Measurements from ENCODE around the gene EYS. TPM values are rescaled to one million over a fixed set of nuclear protein-coding genes. Genes with fewer than 3 reads are reported as not detected.

The EYS gene
- polyA plus RNA-seq, 1 experiment, result not detected

DNA sequence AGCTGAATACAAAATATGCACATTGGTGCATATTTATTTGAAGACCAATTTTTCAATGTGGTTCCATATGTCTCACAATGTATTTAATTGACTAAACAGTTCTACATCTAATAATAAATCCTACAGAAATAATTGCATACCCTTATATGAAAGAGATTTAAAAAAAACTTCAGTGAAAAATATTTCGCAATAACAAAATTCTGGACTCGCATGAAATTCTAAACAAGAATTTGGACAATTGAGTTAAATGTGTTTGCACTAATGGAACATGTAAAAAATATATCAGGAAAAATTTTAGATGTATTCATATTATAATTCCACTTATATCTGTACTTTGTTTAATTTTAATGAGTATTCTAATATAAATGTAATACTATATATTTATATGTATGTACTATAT lies 1003.1 kb downstream of the EYS start:
- Histone ChIP-seq H3K27me3 (ENCODE audit: control insufficient read depth, insufficient read depth, low read length) (no peaks in the 10 kb centered on the region), H3K27ac (ENCODE audit: low read depth, low read length) (no peak overlapping the region)
- POLR2A ChIA-PET, result no interaction called here

DNA sequence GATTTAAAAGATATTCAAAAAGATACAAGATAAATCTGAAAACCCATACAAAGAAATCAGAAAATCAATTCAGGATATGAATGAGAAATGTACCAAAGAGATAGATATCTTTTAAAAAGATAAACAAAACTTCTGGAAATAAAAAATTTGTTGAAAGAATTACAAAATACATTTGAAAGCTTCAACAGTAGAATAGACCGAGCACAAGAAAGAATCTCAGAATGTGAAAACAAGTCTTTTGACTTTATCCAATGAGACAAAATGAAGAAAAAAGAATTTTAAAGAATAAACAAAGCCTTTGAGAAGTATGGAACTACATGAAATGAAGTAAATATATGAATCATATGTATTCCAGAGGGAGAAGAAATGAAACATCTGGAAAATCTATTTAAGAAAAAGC lies 1011.0 kb downstream of the EYS start:
- POLR2A ChIA-PET, result no interaction called here
- H3K9me3 ChIP-seq (ENCODE audit: control insufficient read depth, insufficient read depth, low read length), result no peaks in the 10 kb centered on the region

More for the DNA sequence above, 1003.1 kb downstream of the EYS start:
- TF ChIP-seq, protein P1, sequence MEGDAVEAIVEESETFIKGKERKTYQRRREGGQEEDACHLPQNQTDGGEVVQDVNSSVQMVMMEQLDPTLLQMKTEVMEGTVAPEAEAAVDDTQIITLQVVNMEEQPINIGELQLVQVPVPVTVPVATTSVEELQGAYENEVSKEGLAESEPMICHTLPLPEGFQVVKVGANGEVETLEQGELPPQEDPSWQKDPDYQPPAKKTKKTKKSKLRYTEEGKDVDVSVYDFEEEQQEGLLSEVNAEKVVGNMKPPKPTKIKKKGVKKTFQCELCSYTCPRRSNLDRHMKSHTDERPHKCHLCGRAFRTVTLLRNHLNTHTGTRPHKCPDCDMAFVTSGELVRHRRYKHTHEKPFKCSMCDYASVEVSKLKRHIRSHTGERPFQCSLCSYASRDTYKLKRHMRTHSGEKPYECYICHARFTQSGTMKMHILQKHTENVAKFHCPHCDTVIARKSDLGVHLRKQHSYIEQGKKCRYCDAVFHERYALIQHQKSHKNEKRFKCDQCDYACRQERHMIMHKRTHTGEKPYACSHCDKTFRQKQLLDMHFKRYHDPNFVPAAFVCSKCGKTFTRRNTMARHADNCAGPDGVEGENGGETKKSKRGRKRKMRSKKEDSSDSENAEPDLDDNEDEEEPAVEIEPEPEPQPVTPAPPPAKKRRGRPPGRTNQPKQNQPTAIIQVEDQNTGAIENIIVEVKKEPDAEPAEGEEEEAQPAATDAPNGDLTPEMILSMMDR (IDR thresholded peaks at IDR 0.05; ENCODE audit: low read depth, low read length), result no peak
- no peak for DNase-seq (ENCODE audit: low read depth, low spot score)
- Histone ChIP-seq H3K4me3 (ENCODE audit: low read depth, low read length) (no peak overlapping the region), H3K9me3 (ENCODE audit: control insufficient read depth, insufficient read depth, low read length) (no peaks in the 10 kb centered on the region)
- CTCF ChIA-PET, result no interaction called here

DNA sequence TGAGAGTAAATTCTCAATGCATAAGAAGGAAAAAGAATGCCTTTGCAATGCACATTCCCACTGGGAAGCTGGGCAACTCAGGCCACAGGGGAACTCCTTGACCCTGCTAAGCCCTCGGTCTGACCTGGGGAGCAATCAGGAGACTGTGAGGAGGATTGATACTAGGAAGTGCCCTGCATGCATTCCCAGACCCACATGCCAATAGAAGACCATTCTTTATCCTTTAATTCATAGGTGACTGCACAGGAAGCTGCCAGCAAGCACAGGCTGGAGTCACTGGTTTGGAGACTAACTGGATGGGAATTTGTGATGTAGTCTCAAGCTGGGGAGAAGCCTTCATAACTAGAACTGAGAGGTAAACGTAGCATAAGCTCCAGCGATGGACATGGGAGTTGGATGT lies 1012.7 kb downstream of the EYS start:
- ChIA-PET POLR2A (no interaction called here), CTCF (no interaction called here)
- H3K27ac ChIP-seq (ENCODE audit: low read depth, low read length), result no peak overlapping the region
- no peaks in the 10 kb centered on the region for H3K9me3 ChIP-seq (ENCODE audit: control insufficient read depth, insufficient read depth, low read length)
- H3K4me3 ChIP-seq (ENCODE audit: low read depth, low read length), result no peak overlapping the region
- TF ChIP-seq, protein P1 (IDR thresholded peaks at IDR 0.05; ENCODE audit: low read depth, low read length), result no peak
- DNase-seq (ENCODE audit: low read depth, low spot score), result no peak
- no peaks in the 10 kb centered on the region for H3K27me3 ChIP-seq (ENCODE audit: control insufficient read depth, insufficient read depth, low read length)

More for the DNA sequence above, 1011.0 kb downstream of the EYS start:
- no peak overlapping the region for H3K4me3 ChIP-seq (ENCODE audit: low read depth, low read length)
- CTCF ChIA-PET, result no interaction called here
- no peak overlapping the region for H3K27ac ChIP-seq (ENCODE audit: low read depth, low read length)
- no peaks in the 10 kb centered on the region for H3K27me3 ChIP-seq (ENCODE audit: control insufficient read depth, insufficient read depth, low read length)
- TF ChIP-seq, protein P1 (IDR thresholded peaks at IDR 0.05; ENCODE audit: low read depth, low read length), result no peak
- DNase-seq (ENCODE audit: low read depth, low spot score), result no peak

DNA sequence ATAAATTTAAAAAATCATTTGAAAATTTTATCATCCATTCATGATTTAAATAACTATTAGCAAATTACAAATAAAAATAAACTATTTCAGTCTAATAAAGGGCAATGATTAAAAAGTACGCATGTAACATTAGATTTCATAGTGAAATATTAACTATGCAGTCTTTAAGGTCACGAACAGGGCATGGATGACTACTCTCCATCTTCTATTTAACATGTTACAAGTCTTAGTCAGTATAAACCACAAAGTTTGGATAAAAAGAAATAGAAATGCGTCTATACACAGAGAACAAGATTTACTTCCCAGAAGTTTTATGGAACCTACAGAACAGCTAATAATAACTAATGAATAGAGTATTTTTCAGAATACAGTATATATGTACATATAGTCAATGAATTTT lies 1016.0 kb downstream of the EYS start:
- ChIA-PET POLR2A (no interaction called here), CTCF (no interaction called here)
- Histone ChIP-seq H3K9me3 (ENCODE audit: control insufficient read depth, insufficient read depth, low read length) (no peaks in the 10 kb centered on the region), H3K27ac (ENCODE audit: low read depth, low read length) (no peak overlapping the region), H3K4me3 (ENCODE audit: low read depth, low read length) (no peak overlapping the region), H3K27me3 (ENCODE audit: control insufficient read depth, insufficient read depth, low read length) (no peaks in the 10 kb centered on the region)
- no peak for DNase-seq (ENCODE audit: low read depth, low spot score)
- TF ChIP-seq, protein P1 (IDR thresholded peaks at IDR 0.05; ENCODE audit: low read depth, low read length), result no peak

DNA sequence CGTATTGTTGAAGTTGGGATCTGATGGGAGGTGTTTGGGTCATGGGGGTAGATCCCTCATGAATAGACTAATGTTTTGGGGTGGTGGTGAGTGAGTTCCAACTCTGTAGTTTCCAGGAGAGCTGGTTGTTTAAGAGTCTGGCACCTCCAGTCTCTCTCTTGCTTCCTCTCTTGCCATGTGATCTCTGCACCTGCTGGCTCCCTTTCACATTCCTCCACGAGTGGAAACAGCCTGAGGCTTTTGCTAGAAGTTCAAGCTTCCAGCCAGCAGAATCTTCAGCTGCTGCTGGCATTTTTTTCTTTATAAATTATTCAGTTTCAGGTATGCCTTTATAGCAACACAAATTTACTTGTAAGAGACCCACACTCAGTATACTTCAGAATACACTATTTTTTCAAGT lies 1021.6 kb downstream of the EYS start:
- Histone ChIP-seq H3K27ac (ENCODE audit: low read depth, low read length) (no peak overlapping the region), H3K4me3 (ENCODE audit: low read depth, low read length) (no peak overlapping the region), H3K9me3 (ENCODE audit: control insufficient read depth, insufficient read depth, low read length) (no peaks in the 10 kb centered on the region), H3K27me3 (ENCODE audit: control insufficient read depth, insufficient read depth, low read length) (no peaks in the 10 kb centered on the region)
- ChIA-PET CTCF (no interaction called here), POLR2A (no interaction called here)
- TF ChIP-seq, protein P1 (IDR thresholded peaks at IDR 0.05; ENCODE audit: low read depth, low read length), result no peak
- no peak for DNase-seq (ENCODE audit: low read depth, low spot score)

All from AG04450 (cell line).